Endothelial cell of umbilical vein (primary cell): ENCODE data around the gene SMAD6. TPM values are rescaled to one million over a fixed set of nuclear protein-coding genes. Genes with fewer than 3 reads are reported as not detected.

Source experiments
- BruUV-seq: library from RNA; stranded (reverse); fragments of 400-500 nt; replicated peaks from 2 replicates; lab custom pipeline; 2021; lab: Mats Ljungman, UMichigan
- CTCF ChIA-PET: fragments of 300-600, 350-600 bp; sonication (Branson Sonifier 250); formaldehyde crosslinking; loops from one replicate; lab custom pipeline; 2021; ENCODE audit warnings: antibody characterized with exemption, inconsistent platforms; lab: Charles Lee
- POLR2A ChIA-PET: fragments of 300-600, 350-600 bp; sonication (Branson Sonifier 250); formaldehyde crosslinking; loops from one replicate; lab custom pipeline; 2021; ENCODE audit warnings: antibody characterized with exemption, inconsistent platforms; lab: Charles Lee
- DNase-seq: peaks from one replicate; pipeline ENCODE4 v3.0.0-alpha.2; 2011; ENCODE audit warnings: low read depth, low spot score
- FAIRE-seq: peaks from 2 replicates; lab custom pipeline; 2011; peaks lifted over from hg19 to GRCh38; lab: Jason Lieb, UNC
- H2AFZ ChIP-seq: 2 replicates; pipeline ENCODE4 v1.6.0; 2012; ENCODE audit warnings: low read depth, low read length, control low read depth, inconsistent platforms
- H3K27ac ChIP-seq: 2 replicates; pipeline ENCODE4 v1.5.1; 2011; ENCODE audit warnings: low read depth, mild to moderate bottlenecking, control low read depth, low read length, moderate library complexity; ENCODE audit not compliant: insufficient read depth
- H3K27me3 ChIP-seq, 2 experiments: 2 replicates each; pipeline versions ENCODE4 v1.6.0 to v1.6.1; 2011; ENCODE audit warnings: low read length in 2 of 2, mixed read lengths in 1 of 2; ENCODE audit not compliant: control insufficient read depth in 2 of 2, insufficient read depth in 2 of 2
- H3K36me3 ChIP-seq, 2 experiments: 2 replicates in 1 of 2; 3 replicates in 1 of 2; pipeline ENCODE4 v1.5.1; 2011; ENCODE audit warnings: low read length in 2 of 2, mild to moderate bottlenecking in 1 of 2, moderate library complexity in 1 of 2; ENCODE audit not compliant: control insufficient read depth in 2 of 2, insufficient read depth in 2 of 2; ENCODE audit errors: extremely low read depth in 1 of 2
- H3K4me1 ChIP-seq: 3 replicates; pipeline ENCODE4 v1.5.1; 2011; ENCODE audit warnings: mild to moderate bottlenecking, low read length; ENCODE audit not compliant: control insufficient read depth, insufficient read depth; ENCODE audit errors: extremely low read depth
- H3K4me2 ChIP-seq: 2 replicates; pipeline ENCODE4 v1.6.1; 2011; ENCODE audit warnings: low read length, control low read depth, mixed read lengths; ENCODE audit not compliant: insufficient read depth
- H3K4me3 ChIP-seq, 3 experiments: fragments of 200-600 bp in 1 of 3; sonication (generic), shearing (Covaris generic) in 1 of 3; replicated peaks in 1 of 3; 2 replicates each; pipeline ENCODE4 v1.5.1; 2011 to 2016; ENCODE audit warnings: control low read depth in 3 of 3, low read length in 3 of 3, mild to moderate bottlenecking in 2 of 3, inconsistent platforms in 1 of 3, low read depth in 1 of 3, moderate library complexity in 1 of 3; ENCODE audit not compliant: insufficient read depth in 1 of 3
- H3K79me2 ChIP-seq: 2 replicates; pipeline ENCODE4 v1.6.0; 2012; ENCODE audit warnings: low read length, inconsistent platforms; ENCODE audit not compliant: control insufficient read depth, insufficient read depth
- H3K9ac ChIP-seq: replicated peaks from 2 replicates; pipeline ENCODE3; 2011; ENCODE audit warnings: low read length, control low read depth; ENCODE audit not compliant: insufficient read depth; ENCODE audit errors: extremely low read depth
- H3K9me1 ChIP-seq: replicated peaks from 3 replicates; pipeline ENCODE4 v1.6.0; 2011; ENCODE audit warnings: mild to moderate bottlenecking, low read length; ENCODE audit not compliant: control insufficient read depth, insufficient read depth; ENCODE audit errors: extremely low read depth
- H3K9me3 ChIP-seq: replicated peaks from 2 replicates; pipeline ENCODE4 v1.5.1; 2012; ENCODE audit warnings: low read length, inconsistent platforms; ENCODE audit not compliant: control insufficient read depth, insufficient read depth
- H4K20me1 ChIP-seq: replicated peaks from 2 replicates; pipeline ENCODE3; 2011; ENCODE audit warnings: mild to moderate bottlenecking, low read length; ENCODE audit not compliant: control insufficient read depth, insufficient read depth; ENCODE audit errors: extremely low read depth
- EZH2 ChIP-seq: IDR thresholded peaks from 2 replicates; pipeline ENCODE4 v1.6.1; 2012; ENCODE audit warnings: borderline replicate concordance, low read depth, mild to moderate bottlenecking, moderate library complexity, low read length, inconsistent platforms; ENCODE audit not compliant: severe bottlenecking
- FOS ChIP-seq: IDR thresholded peaks from 2 replicates; pipeline ENCODE4 v1.6.1; 2011; ENCODE audit warnings: mild to moderate bottlenecking, low read length, moderate library complexity, borderline replicate concordance; ENCODE audit not compliant: insufficient read depth
- GATA2 ChIP-seq: IDR thresholded peaks from 2 replicates; pipeline ENCODE4 v1.7.0; 2011; ENCODE audit warnings: low read depth, mild to moderate bottlenecking, moderate library complexity, mixed read lengths, low read length; ENCODE audit not compliant: insufficient read length, insufficient read depth
- JUN ChIP-seq: IDR thresholded peaks from 2 replicates; pipeline ENCODE4 v1.6.1; 2011; ENCODE audit warnings: borderline replicate concordance, low read depth; ENCODE audit not compliant: insufficient read length, insufficient read depth
- MYC ChIP-seq: IDR thresholded peaks from one replicate; pipeline ENCODE4 v1.6.1; 2011; ENCODE audit warnings: mild to moderate bottlenecking, low read depth, low read length
- POLR2A ChIP-seq: IDR thresholded peaks from 2 replicates; pipeline ENCODE4 v1.6.1; 2012; ENCODE audit warnings: low read depth, mild to moderate bottlenecking, control low read depth, low read length
- POLR2AphosphoS5 ChIP-seq: IDR thresholded peaks from 2 replicates; pipeline ENCODE4 v1.6.1; 2012; ENCODE audit warnings: low read depth, mild to moderate bottlenecking, control low read depth, low read length, moderate library complexity; ENCODE audit not compliant: insufficient read depth
- dilution Hi-C: fragments of 300-500 bp; cut with MboI; formaldehyde crosslinking; loops from one replicate; pipeline ENCODE4 v1.15.0; 2019; ENCODE audit warnings: low sequenced_read_pairs; ENCODE audit not compliant: extremely low pct_ligation_motif_present
- intact Hi-C: fragments of 100-400 bp; cut with micrococcal nuclease; formaldehyde crosslinking; loops from one replicate; pipeline ENCODE4 v1.10.0; 2022
- polyA plus RNA-seq, 4 experiments: library from polyadenylated mRNA; depleted of rRNA in 3 of 4; stranded (reverse) in 3 of 4; unstranded in 1 of 4; fragments of >200 nt; gene quantifications; 2 replicates each; pipeline versions ENCODE4 v1.2.1 to v1.2.3, GENCODE V29; 2011 to 2012; ENCODE audit warnings: missing spikeins in 1 of 4
- total RNA-seq: library from RNA; stranded (reverse); gene quantifications from 2 replicates; pipeline ENCODE4 v1.2.3, GENCODE V29; 2021
- TF ChIP-seq, protein P1 (sequence below), 2 donors: IDR thresholded peaks; 1 replicate in 1 of 2; 2 replicates in 1 of 2; pipeline ENCODE4 v1.5.1; 2011; ENCODE audit warnings: low read length in 2 of 2, mild to moderate bottlenecking in 2 of 2, moderate library complexity in 2 of 2, control low read depth in 1 of 2, inconsistent platforms in 1 of 2, low read depth in 1 of 2; ENCODE audit not compliant: insufficient read depth in 1 of 2; ENCODE audit errors: extremely low read depth in 1 of 2
- TF ChIP-seq, protein P2 (sequence below): IDR thresholded peaks from 2 replicates; pipeline ENCODE4 v1.6.1; 2011; ENCODE audit not compliant: insufficient read depth, insufficient read length

Gene SMAD6
- total and polyA plus RNA-seq, 2 donors (not counting 3 experiments of a cell fraction or from before 2014, with no cell fraction given), result 7.3 to 12.5 TPM

DNA sequence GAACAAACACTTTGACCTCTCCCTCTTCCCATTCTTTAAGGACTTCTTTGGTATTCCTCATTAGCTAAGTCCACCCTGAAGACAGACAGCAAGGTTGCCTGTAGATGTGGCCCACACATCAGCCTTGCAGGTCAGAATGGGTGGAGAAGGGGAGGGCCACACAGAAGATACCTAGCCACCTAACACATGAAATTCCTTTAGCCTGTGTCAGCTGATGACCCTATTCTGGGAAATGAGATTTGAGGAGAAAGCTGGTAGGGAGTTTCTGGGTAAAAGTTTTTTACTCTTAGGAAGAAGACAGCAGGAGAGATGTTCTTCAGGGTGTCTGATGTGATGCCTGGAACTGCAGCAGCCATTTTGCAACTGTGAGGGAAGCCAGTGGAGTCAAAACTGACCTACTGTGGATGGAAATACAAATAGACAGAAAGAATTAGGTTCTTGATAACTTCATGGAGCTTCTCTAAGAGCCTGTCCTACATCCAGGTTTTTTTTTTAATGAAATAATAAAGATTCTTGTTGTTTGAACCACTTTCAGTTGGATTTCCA, 17.8 kb upstream of the SMAD6 start:
- H3K27me3 ChIP-seq, result no peaks in the 10 kb centered on the region
- peaks cover 7% of the 10 kb centered on the region for H3K4me1 ChIP-seq
- TF ChIP-seq EZH2, result no peak
- TF ChIP-seq GATA2, result no peak
- TF ChIP-seq, protein P1, sequence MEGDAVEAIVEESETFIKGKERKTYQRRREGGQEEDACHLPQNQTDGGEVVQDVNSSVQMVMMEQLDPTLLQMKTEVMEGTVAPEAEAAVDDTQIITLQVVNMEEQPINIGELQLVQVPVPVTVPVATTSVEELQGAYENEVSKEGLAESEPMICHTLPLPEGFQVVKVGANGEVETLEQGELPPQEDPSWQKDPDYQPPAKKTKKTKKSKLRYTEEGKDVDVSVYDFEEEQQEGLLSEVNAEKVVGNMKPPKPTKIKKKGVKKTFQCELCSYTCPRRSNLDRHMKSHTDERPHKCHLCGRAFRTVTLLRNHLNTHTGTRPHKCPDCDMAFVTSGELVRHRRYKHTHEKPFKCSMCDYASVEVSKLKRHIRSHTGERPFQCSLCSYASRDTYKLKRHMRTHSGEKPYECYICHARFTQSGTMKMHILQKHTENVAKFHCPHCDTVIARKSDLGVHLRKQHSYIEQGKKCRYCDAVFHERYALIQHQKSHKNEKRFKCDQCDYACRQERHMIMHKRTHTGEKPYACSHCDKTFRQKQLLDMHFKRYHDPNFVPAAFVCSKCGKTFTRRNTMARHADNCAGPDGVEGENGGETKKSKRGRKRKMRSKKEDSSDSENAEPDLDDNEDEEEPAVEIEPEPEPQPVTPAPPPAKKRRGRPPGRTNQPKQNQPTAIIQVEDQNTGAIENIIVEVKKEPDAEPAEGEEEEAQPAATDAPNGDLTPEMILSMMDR (IDR thresholded peaks at IDR 0.05; ENCODE audit: extremely low read depth in 1 of 2, insufficient read depth in 1 of 2, low read depth in 1 of 2, low read length in 2 of 2), result no peak
- TF ChIP-seq, protein P2, sequence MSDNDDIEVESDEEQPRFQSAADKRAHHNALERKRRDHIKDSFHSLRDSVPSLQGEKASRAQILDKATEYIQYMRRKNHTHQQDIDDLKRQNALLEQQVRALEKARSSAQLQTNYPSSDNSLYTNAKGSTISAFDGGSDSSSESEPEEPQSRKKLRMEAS, result no peak
- TF ChIP-seq JUN, result no peak
- no peak for TF ChIP-seq MYC
- TF ChIP-seq FOS, result no peak
- TF ChIP-seq POLR2AphosphoS5, result no peak
- TF ChIP-seq POLR2A, result no peak
- H3K79me2 ChIP-seq, result no peaks in the 10 kb centered on the region
- H3K9me1 ChIP-seq, result no peaks in the 10 kb centered on the region
- POLR2A ChIA-PET, result no interaction called here
- intact Hi-C loops (no loop called here), dilution Hi-C loops (no loop called here)
- no peak for DNase-seq
- no peak for FAIRE-seq
- no peaks in the 10 kb centered on the region for H3K9me3 ChIP-seq
- BruUV-seq, result no TSS peak
- no peak overlapping the region for H3K4me2 ChIP-seq
- no peak overlapping the region for H3K9ac ChIP-seq
- H4K20me1 ChIP-seq, result no peaks in the 10 kb centered on the region
- no peak overlapping the region for H3K27ac ChIP-seq
- CTCF ChIA-PET, result interaction anchor here (0.8 to 3.6 kb wide), 5 partner anchors 11 to 167 kb away, joined by 3 to 24 read pairs (median 3); no protein-coding TSS in a partner anchor
- H3K36me3 ChIP-seq, result no peaks in the 10 kb centered on the region
- H2AFZ ChIP-seq, result no peak overlapping the region
- H3K4me3 ChIP-seq, result no peak overlapping the region
